Effector CD4-positive, alpha-beta T cell (primary cell): ENCODE data around the gene HEATR9.

Source experiments
- DNase-seq: peaks from one replicate; pipeline ENCODE4 v3.0.0-alpha.2; 2020

HEATR9 gene

DNA sequence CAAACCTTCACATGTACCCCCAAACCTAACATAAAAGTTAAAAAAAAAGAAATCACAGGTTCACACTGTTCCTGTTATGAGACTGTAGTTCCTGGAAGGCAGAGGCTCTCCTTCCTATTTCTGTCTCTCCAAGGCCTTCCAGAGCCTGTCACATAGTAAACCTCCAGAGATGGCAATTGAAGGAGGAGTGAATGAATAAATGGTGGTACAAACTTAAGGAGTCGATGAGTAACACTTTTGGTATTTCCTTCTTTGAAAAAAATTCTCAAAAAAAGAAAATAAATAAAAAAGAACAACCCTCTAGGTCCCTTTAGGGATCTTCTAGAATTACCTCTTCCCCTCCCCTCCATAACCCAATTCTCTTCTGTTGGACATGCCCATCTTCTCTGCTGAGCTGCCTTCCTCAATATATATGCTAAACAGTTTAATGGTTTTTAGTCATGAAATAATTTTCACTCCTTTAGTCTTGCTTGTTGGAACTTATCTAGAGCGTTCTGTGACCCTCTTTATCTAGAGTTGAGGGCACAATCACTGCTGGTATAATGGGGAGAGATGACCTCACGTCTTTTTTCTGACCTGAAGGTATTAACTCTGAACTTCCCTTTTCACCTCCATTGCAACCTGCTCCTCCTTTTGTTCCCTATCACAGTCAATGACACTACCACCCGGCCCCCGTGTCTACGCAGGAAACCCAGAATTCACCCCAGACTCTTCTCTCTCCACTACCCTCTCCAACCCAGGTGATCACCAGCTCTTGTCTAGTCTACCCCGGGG, 61.1 kb downstream of the HEATR9 start:
- no peak for DNase-seq
